HL-60 (cell line): ENCODE results near the gene CCDC106.

Experiments
- CTCF ChIP-seq: IDR thresholded peaks from one replicate; pipeline ENCODE4 v1.5.1; 2011; ENCODE audit warnings: low read length, control low read depth, inconsistent platforms; ENCODE audit not compliant: insufficient read depth
- TF ChIP-seq, protein P1 (sequence below): IDR thresholded peaks from 2 replicates; pipeline ENCODE4 v1.6.1; 2012; ENCODE audit warnings: low read depth; ENCODE audit not compliant: insufficient replicate concordance

DNA sequence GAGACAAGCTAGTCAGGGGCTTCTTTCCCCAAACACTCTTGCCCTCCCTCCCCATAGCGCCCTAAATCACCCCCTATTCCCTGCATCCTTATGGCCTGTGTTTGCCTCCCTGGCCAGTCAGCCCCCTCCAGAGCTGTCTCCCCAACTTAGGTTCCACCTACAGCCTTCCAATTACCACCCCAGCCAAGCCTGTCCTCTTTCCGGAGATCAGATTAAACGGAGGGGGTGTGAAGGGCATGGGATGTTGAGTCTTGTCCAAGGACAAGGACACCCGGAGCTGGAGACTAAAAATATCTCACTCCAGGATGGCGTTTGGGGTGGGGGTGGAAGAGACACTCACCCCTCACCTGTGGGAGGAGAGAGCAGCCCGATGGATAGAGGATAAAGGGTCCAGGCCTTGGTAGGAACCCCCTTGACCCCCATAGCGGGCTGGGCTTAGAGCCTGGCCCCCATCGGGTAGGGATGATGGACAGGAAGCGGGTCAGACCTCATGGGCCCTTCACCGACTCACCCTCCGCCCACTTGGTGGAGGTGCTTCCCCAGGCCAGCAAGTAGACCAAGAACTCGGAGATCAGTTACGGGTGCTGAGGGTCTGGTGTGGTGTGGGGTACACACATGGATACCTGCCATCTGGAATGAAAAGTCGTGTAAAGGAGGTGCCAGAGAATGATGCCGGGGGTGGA is 36.6 kb upstream of the CCDC106 start:
- TF ChIP-seq, protein P1, sequence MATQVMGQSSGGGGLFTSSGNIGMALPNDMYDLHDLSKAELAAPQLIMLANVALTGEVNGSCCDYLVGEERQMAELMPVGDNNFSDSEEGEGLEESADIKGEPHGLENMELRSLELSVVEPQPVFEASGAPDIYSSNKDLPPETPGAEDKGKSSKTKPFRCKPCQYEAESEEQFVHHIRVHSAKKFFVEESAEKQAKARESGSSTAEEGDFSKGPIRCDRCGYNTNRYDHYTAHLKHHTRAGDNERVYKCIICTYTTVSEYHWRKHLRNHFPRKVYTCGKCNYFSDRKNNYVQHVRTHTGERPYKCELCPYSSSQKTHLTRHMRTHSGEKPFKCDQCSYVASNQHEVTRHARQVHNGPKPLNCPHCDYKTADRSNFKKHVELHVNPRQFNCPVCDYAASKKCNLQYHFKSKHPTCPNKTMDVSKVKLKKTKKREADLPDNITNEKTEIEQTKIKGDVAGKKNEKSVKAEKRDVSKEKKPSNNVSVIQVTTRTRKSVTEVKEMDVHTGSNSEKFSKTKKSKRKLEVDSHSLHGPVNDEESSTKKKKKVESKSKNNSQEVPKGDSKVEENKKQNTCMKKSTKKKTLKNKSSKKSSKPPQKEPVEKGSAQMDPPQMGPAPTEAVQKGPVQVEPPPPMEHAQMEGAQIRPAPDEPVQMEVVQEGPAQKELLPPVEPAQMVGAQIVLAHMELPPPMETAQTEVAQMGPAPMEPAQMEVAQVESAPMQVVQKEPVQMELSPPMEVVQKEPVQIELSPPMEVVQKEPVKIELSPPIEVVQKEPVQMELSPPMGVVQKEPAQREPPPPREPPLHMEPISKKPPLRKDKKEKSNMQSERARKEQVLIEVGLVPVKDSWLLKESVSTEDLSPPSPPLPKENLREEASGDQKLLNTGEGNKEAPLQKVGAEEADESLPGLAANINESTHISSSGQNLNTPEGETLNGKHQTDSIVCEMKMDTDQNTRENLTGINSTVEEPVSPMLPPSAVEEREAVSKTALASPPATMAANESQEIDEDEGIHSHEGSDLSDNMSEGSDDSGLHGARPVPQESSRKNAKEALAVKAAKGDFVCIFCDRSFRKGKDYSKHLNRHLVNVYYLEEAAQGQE, result no peak
- TF ChIP-seq CTCF, result no peak
